HuH-7 (cell line): ENCODE data around the gene MRFAP1L1.

Experiments used
- DNase-seq: peaks from one replicate; pipeline ENCODE4 v3.0.0; 2011; ENCODE audit warnings: low spot score

The MRFAP1L1 gene

DNA sequence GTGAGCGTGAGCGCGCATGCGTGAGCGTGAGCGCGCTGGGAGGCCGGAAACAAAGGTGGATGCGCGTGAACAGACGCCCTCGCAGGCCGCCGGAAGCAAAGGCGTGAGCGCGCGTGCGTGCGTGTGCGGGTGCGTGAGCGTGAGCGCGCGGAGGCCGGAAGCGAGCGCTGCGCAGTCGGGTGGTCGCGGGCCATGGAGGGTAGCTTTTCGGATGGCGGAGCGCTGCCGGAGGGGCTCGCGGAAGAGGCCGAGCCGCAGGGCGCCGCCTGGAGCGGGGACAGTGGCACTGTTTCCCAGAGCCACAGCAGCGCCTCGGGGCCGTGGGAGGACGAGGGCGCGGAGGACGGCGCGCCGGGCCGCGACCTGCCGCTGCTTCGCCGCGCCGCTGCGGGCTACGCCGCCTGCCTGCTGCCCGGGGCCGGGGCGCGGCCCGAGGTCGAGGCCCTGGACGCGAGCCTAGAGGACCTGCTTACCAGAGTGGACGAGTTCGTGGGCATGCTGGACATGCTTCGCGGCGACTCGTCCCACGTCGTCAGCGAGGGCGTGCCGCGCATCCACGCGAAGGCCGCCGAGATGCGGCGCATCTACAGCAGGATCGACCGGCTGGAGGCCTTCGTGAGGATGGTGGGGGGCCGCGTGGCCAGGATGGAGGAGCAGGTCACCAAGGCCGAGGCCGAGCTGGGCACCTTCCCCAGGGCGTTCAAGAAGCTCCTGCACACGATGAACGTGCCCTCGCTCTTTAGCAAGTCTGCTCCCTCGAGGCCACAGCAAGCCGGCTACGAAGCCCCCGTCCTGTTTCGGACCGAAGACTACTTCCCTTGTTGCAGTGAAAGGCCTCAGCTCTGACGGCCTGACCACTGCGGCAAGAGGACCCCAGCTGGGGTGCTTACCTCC is 6.6 kb upstream of the MRFAP1L1 start, which contains the start of gene BLOC1S4:
BLOC1S4 (plus strand) TSS at position 157 of the 894 bp plus-strand sequence; CDS start at position 193, 36 bp downstream.
- DNase-seq: peak; percentile 96

DNA sequence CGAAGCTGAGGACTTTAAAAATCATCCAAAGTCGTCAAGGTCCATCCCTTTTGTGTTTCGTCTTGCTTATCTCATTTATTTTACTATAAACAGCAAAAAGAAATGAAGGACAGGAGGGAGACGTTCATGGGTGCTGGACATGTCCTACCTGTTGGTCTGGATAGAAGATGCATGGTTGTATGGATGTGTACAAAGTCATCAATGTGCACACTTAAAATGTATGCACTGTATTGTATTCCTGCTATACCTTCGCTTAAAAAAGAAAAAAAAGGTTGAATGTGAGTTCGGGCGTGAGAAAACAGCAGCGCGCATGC is 6.0 kb upstream of the MRFAP1L1 start:
- no peak for DNase-seq

- no peak for DNase-seq
Measured at GRCh38 chr4:6714954-6715353, 5.3 kb upstream of the MRFAP1L1 start.

DNA sequence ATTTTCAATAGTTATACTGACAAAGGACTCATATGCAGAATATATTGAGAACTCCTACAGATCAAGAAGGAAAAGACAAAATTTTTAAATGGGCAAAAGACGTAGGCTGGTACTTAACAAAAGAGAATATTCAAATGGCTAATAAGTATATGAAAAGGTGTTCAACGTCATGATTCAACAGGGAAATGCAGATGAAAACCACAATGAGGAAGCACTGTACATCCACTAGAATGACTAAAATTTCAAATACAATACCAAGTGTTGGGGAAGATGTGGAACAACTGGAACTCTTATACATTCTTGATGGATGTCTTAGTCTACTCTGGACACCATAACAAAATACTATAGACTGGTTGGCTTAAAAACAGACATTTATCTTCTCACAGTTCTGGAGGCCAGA is 1.3 kb upstream of the MRFAP1L1 start:
- no peak for DNase-seq

DNA sequence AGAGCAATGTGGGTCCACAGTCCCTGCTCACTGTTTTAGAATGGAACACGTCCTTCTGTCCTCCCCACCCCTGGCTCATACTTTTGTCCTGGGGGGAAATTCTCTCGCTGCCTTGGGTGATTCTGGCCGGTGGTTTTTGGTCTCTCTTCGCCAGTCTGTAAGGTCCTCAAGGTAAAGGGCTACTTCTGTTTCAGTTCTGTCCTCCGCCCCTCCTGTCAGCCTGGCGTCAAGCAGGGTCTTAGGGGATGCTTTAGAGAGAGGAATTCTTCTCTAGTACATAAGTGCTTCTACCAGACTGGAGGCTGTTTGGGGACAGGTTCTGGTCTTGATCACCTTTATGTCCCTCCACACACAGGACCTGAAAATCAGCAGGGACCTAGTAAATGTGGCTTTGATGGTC is 617 bp upstream of the MRFAP1L1 start:
- DNase-seq: no peak

GRCh38 chr4:6706173-6706572 is 3.5 kb downstream of the MRFAP1L1 start:
- DNase-seq: no peak

- DNase-seq: no peak
Measured at GRCh38 chr4:6705646-6706045, 4.0 kb downstream of the MRFAP1L1 start.

DNA sequence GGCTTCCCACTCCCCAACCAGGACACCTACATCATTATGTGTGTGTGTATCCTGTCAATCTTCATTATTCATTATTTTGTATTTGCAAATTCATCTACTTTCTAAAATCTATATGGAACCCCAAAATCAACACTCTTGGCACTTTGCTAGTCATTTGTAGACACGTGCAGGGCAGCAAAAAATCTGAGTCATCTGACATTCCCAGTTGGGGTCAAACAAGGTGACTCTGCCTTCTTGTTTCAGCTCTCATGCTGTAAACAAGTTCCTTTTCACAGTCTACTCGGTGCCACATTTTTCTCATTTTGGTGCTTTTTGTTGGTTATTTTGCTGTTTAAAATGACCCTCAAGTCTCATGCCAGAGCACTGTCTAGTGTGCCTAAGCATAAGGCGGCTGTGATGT is 5.9 kb downstream of the MRFAP1L1 start:
- no peak for DNase-seq

DNA sequence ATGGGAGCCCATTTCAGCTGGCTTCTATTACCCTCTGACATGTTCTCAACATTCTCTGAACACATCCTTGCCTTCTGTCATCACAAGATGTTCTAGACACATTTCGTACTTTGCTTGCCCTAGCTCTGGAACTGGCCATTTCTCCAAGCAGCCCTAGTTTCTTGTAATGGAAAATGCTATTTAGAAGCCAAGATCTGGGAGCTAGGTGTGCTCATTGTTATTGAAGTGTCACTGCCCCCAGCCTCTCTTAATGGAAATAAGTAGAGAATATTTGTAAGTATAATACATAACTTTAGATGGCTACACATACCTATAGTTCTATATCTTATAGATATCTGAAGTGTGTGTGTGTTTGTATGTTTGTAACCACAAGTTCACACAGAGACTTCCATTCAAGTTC is 6.9 kb downstream of the MRFAP1L1 start:
- no peak for DNase-seq

- DNase-seq: peak; percentile 63
Measured at GRCh38 chr4:6701371-6701770, 8.3 kb downstream of the MRFAP1L1 start.

DNA sequence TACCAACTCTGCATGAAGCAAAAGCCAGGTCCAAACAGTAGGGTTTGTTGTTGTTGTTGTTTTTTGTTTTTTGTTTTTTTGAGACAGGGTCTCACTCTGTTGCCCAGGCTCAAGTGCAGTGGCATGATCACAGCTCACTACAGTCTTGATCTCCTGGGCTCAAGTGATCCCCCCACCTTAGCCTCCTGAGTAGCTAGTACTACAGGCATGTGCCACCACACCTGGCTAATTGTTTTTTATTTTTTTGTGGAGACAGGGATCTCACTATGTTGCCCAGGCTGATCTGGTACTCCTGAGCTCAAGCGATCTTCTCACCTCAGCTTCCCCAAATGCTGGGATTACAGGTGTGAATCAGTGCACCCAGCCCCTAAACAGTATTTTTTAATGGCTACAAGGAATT is 9.8 kb downstream of the MRFAP1L1 start:
- no peak for DNase-seq

- DNase-seq: no peak
Measured at GRCh38 chr4:6699388-6699787, 10.3 kb downstream of the MRFAP1L1 start.

DNA sequence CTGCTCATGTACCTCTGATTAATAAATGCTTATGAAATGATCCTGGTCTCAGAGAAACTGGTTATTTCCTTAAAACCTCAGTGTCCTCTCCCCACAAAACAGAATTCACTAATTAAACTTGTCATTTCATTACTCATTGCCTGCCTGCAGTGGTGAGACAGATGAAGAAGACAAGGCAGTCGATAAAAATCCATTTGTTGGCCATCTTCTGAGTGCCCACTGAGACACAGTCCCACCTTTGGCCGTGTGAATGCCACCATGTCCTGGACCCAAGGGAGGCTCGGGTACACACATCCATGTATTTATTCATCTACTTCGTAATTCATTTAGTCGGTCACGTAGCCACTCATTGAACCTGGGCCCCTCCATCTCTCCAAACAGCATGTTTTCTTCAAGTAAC is 12.5 kb downstream of the MRFAP1L1 start:
- no peak for DNase-seq

GRCh38 chr4:6696611-6697010 is 13.1 kb downstream of the MRFAP1L1 start:
- no peak for DNase-seq

DNA sequence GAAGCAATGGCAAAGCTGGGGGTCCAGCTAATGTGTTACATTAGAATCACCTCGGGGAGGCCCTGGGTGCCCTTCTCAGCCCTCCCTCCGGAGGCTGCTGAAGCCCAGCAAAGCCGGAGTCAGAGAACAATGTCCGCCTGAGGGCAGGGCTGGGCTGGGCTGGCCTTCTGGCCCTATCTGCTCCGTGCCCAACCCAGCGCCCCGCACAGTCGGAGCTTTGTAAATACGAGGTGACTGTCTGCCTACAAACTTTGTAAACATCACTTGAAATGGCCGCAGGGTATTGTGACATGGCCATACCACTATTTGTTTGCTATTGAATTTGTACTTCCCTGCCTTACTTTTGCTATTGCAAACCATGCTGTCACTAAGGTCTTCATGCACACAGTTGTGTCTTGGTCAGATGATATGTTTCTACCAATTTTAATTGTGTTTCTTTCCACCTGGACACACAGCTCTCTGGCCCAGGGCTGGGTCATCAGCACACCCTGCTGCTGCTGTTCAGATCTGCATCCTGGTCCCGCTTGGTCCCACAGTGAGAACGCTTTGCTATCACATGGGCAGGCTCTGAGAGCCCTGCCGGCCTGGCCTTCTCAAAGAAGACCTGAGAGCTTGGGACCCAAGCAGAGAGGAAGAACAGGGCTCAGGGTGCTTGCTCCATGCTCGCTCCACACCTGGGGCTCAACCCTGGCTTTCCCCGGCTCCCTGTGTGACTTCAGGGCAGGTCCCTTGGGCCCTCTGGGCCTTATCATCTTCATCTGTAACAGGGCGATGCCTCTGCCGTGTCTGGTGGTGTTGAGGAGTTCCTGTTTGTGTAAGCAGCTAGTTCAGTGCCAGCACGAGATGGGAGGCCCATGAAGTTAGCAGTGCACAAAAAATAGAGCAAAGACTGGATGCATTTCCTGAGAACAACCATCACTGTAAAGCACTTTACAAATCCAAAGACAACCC is 13.7 kb downstream of the MRFAP1L1 start:
- DNase-seq: peak; percentile 55

DNA sequence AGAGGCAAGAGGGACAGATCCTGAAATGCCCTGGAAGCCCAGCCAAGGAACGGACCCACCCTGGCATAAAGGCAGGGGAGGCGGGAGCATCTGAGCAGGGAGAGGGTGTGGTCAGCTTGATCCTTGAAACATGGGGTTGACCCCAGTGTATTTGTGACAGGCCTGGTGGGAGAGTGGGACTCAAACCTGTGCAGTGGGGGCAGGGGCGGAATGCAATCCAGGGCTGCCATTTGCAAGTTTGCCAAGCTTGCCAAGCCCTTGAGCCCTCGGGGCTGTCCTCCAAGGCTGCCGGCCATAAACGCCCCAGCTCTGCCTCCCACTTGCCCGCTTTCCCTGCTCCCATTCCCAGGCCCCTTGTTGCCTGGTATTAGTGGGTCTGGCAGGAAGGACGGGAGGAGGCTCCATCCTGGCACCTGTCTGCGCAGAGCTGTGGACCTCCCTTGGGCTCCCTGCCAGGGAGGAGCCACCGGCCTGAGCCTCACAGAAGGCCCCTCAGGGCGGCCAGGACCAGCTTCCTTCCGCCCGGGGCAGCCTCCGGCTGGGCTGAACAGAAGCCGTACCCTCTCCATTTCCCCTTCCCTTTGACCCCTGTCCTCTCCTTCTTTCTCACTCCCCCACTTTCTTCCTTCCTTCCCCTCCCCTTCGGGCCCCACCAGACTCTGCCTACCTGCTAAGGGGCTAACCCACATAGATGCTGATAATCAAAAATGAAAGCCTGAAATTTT is 15.3 kb downstream of the MRFAP1L1 start:
- DNase-seq: no peak

GRCh38 chr4:6693231-6694176 is 16.2 kb downstream of the MRFAP1L1 start, which contains the start of gene S100P:
Gene S100P (plus strand): TSS chr4:6693878. CDS start chr4:6693933, 55 bp downstream.
- peak; percentile 57 for DNase-seq

- peak; percentile 63 for DNase-seq
Measured at GRCh38 chr4:6692806-6693205, 16.9 kb downstream of the MRFAP1L1 start.

- no peak for DNase-seq
Measured at GRCh38 chr4:6692379-6692778, 17.3 kb downstream of the MRFAP1L1 start.

DNA sequence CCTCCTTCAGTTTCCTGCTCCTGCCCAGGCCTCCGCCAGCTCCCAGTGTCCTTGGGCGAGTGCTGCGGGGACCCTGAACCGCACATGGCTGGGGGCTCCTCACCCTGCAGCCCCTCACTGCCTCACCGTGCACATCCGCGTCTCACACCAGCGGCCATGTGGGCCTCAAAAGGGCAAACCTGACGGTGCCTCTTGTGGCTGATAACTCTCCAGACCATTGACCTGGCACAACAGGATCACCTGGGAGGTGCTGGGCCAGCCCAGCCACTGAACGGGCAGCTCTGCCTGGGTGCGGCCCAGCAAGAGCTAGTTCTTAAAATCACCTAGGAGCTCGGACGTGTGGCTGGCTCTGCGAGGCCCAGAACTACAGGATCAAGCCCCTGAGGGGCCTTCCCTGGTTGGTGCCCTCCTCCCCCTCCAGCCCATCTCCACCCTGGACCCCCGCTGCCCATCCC is 20.1 kb downstream of the MRFAP1L1 start:
- DNase-seq: no peak
